Ishikawa (cell line): Measurements from ENCODE around the gene GOLGA8B.

Experiments used
- CEBPB ChIP-seq: IDR thresholded peaks from 2 replicates; pipeline ENCODE4 v1.6.1; 2012
- CREB1 ChIP-seq: IDR thresholded peaks from 2 replicates; pipeline ENCODE4 v1.6.1; 2012; ENCODE audit warnings: low read depth
- EGR1 ChIP-seq: IDR thresholded peaks from 2 replicates; pipeline ENCODE4 v1.6.1; 2012
- EP300 ChIP-seq: IDR thresholded peaks from 2 replicates; pipeline ENCODE4 v1.6.1; 2012; ENCODE audit warnings: borderline replicate concordance
- FOXM1 ChIP-seq: IDR thresholded peaks from 2 replicates; pipeline ENCODE4 v1.6.1; 2012; ENCODE audit warnings: low read depth, borderline replicate concordance
- MAX ChIP-seq: IDR thresholded peaks from 2 replicates; pipeline ENCODE4 v1.6.1; 2012
- NFIC ChIP-seq: IDR thresholded peaks from 2 replicates; pipeline ENCODE4 v1.6.1; 2012
- RAD21 ChIP-seq: IDR thresholded peaks from 2 replicates; pipeline ENCODE4 v1.6.1; 2012; ENCODE audit warnings: low read depth
- REST ChIP-seq: IDR thresholded peaks from 2 replicates; pipeline ENCODE4 v1.6.1; 2012; ENCODE audit warnings: low read depth, mild to moderate bottlenecking
- TAF1 ChIP-seq: IDR thresholded peaks from 2 replicates; pipeline ENCODE4 v1.6.1; 2012; ENCODE audit warnings: low read depth, mild to moderate bottlenecking
- TCF12 ChIP-seq: IDR thresholded peaks from 2 replicates; pipeline ENCODE4 v1.6.1; 2012; ENCODE audit warnings: low read depth
- TEAD4 ChIP-seq: IDR thresholded peaks from 2 replicates; pipeline ENCODE4 v1.6.1; 2012
- USF1 ChIP-seq: IDR thresholded peaks from 2 replicates; pipeline ENCODE4 v1.6.1; 2012
- YY1 ChIP-seq: IDR thresholded peaks from 2 replicates; pipeline ENCODE4 v1.6.1; 2012; ENCODE audit warnings: low read depth
- ZBTB7A ChIP-seq: IDR thresholded peaks from 2 replicates; pipeline ENCODE4 v1.6.1; 2012; ENCODE audit warnings: low read depth

The GOLGA8B gene

DNA sequence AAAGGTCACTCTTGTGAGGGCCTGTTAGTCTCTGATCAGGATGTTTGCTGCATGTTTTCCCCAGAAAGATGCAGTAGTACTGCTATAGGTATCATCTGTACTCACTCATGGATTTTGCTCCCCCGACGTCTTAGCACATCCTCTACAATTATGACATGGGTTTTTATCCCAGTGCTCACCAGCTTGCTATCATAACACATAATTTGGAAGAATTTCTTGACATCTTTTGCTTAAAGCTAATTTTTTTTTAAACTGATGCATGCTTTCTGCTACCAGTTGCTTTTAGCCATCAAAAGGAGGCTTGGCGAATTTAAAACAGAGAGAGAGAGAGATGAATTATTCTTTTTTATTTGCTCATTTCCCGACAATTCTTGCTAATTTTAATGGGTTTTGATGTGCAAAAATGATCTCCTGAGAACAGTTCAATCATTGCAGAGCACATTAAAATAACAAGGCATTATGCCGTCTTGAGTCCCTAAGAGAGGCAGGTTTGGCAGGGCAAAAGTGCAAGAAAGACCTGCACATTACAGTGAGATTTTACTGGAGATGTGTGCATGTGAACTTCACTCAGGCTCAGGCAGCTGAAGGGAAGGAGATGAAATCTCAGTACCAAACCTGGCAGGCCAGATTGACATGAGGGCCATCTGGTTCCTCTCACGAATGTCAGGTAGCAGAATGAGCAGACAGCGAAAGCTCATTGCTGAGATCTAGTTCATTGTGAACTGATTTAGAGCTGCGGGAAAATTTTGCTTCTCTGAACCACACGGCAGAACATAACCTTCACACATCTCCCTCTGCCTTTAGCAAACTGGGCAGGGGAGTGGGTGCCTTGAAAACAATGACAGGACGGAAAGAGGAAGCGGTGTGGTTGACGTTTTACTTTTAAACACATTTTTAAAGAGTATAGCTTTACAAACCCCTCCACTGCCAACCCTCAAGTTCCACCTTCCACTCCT lies 25.9 kb upstream of the GOLGA8B start:
- no peak for TF ChIP-seq YY1
- TF ChIP-seq MAX = no peak
- no peak for TF ChIP-seq USF1
- no peak for TF ChIP-seq ZBTB7A
- TF ChIP-seq RAD21 = no peak
- no peak for TF ChIP-seq CEBPB
- TF ChIP-seq TEAD4 = no peak
- TF ChIP-seq TAF1 = no peak
- no peak for TF ChIP-seq NFIC
- no peak for TF ChIP-seq FOXM1
- no peak for TF ChIP-seq TCF12
- TF ChIP-seq EGR1 = no peak
- no peak for TF ChIP-seq EP300
- no peak for TF ChIP-seq CREB1

DNA sequence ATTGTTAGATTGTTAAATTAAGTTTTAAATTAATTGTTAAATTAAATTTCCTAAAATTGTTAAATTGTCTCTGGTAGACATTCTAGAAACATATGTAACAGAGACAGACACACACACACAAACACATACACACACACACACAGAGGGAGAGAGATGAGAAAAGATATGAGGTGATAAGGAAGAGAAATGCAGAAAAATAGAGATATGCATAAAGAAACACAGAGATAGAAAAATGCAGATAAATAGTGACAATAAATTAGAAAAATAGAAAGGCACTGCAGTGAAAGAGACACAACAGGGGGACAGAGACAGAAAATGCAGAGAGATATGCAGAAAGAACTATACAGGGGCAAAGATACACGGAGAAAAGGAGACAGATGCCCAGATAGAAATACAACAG lies 25.1 kb upstream of the GOLGA8B start:
- TF ChIP-seq NFIC (no peak), CEBPB (no peak), ZBTB7A (no peak)

DNA sequence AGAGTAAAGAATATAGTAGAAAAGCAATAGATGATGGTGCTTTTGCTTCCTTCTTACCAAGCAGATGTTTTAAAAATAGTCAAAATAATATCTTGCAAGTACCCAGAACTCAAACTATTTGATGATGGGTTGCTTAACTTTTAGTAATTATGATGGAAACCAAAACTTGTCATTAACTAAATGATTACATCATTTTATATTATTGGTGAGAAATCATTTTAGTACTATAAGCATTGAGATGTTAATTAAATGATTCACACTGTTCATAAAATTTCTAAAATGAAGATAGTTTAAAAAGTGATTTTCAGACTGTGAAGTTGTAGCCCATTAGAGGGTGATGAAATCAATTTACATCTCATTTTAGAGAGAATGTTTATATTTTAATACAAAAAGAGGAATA lies 24.4 kb upstream of the GOLGA8B start:
- TF ChIP-seq USF1 = no peak
- no peak for TF ChIP-seq TEAD4
- TF ChIP-seq TCF12 = no peak
- TF ChIP-seq CEBPB = no peak
- no peak for TF ChIP-seq EGR1
- TF ChIP-seq ZBTB7A = no peak
- TF ChIP-seq RAD21 = no peak
- TF ChIP-seq MAX = no peak
- TF ChIP-seq NFIC = no peak
- no peak for TF ChIP-seq TAF1
- TF ChIP-seq EP300 = no peak
- no peak for TF ChIP-seq CREB1
- TF ChIP-seq FOXM1 = no peak
- no peak for TF ChIP-seq REST
- TF ChIP-seq YY1 = no peak

GRCh38 chr15:34606545-34606944 lies 23.1 kb upstream of the GOLGA8B start:
- no peak for TF ChIP-seq TAF1

DNA sequence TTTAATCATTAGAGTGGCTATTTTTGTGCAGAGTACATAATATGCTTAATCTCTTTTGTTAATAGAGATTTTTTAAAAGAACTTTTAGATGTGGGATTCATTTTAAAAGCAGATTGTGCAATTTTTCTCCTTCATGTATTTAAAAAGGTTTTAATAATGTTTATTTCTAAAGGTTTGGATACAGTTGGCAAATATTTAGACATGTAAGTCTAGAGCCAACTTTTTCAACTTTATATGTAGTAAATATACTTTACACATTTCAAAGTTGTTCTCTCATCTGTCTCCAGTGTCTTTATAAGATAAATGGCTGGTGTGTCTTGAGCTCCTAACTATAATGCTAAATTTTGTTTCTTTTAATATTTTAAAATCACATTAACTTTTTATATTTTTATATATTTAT lies 22.7 kb upstream of the GOLGA8B start:
- TF ChIP-seq CREB1 (no peak), EGR1 (no peak), TEAD4 (no peak), MAX (no peak), USF1 (no peak), ZBTB7A (no peak), TAF1 (no peak), YY1 (no peak), REST (no peak), NFIC (no peak), FOXM1 (no peak), RAD21 (no peak), TCF12 (no peak), CEBPB (no peak)
